Esophagus squamous epithelium (tissue), 4 donors: ENCODE data around the gene SCARB1.

Source experiments
- CTCF ChIP-seq, 6 experiments: fragments of 450-650 bp in 4 of 6; fragments of 200-600 bp in 2 of 6; sonication (generic) in 2 of 6; IDR thresholded peaks; one replicate each; pipeline ENCODE4 v1.5.1; 2016 to 2019; ENCODE audit warnings: antibody characterized with exemption in 6 of 6, mild to moderate bottlenecking in 4 of 6, moderate library complexity in 4 of 6
- POLR2A ChIP-seq, 4 donors: fragments of 450-650 bp; IDR thresholded peaks; one replicate each; pipeline ENCODE4 v1.6.1; 2017; ENCODE audit warnings: antibody characterized with exemption in 4 of 4, mild to moderate bottlenecking in 4 of 4, moderate library complexity in 3 of 4

- no peak for TF ChIP-seq CTCF (IDR thresholded peaks at IDR 0.05)
- TF ChIP-seq POLR2A (IDR thresholded peaks at IDR 0.05) = no peak
Observed at GRCh38 chr12:124848621-124849380, 14.9 kb downstream of the SCARB1 start.
